ENCODE measurements around the gene TMCO4. TPM values are rescaled to one million over a fixed set of nuclear protein-coding genes. Genes with fewer than 3 reads are reported as not detected.
"Not testable (repeated sequence)": the region's sequence is repeated elsewhere in the genome, so short reads cannot be mapped to it uniquely, and the experiment has no call there.

TMCO4 gene
- total RNA-seq = 8.0 to 10.0 TPM (median 8.3 TPM) in 3 replicates
- long read RNA-seq, partial matches to known transcripts = 3 of 30 reads
- long read RNA-seq, other reads (novel, unspliced or antisense) = 25 of 30 reads

DNA sequence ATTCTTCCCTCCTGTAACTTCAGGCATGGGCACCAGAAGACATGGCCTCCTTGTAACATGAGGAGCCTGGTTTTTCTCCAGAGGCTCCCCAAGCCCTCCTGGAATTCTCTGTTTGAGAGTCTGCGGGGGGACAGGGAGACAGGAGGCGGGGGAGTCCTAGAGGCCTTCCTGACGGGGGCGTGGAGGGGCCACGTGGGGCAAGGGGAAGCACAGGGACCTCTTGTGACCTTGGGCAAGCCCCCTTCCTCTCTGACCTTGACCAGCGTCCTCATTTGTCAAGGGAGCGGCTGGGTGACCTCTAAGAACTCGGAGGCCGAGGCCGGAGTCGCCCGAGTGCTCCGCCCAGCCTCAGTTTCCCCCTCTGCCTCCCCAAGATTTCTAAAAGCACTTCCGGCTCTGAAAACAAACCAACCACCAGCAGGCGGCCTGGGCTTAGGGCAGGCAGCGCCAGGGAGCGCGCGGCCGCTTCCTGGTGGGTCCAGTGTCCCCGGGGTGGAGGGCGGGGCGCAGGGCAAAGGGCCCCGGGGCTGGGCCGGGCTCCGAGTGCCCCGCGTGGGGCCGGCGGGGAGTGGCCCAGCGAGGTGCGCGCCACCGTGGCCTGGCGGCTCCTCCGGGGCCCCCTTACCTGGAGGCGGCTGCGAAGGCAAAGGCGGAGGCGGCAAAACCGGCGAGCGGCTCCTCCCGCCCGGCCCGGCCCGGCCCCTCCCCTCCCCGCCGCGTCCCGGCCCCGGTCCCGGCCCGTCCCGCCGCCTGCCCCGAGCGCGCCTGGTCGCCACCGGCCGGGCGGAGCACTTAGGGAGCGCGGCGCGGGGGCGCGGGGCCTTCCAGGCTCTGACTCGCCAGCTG is at the start of gene TMCO4:
Gene TMCO4 (minus strand): TSS at position 687 of the 846 bp plus-strand sequence. CDS start 19,158 bp downstream, outside the sequence.
- H3K9me3 Mint-ChIP-seq (ENCODE audit: low read depth) = no peaks in the 10 kb centered on the region
- H3K27me3 Mint-ChIP-seq (ENCODE audit: low read depth) = peaks cover 6% of the 10 kb centered on the region
- peak within 1 kb of the TSS; percentile 84 for H3K27ac Mint-ChIP-seq (ENCODE audit: unreplicated experiment)
- TF ChIP-seq, protein P1, sequence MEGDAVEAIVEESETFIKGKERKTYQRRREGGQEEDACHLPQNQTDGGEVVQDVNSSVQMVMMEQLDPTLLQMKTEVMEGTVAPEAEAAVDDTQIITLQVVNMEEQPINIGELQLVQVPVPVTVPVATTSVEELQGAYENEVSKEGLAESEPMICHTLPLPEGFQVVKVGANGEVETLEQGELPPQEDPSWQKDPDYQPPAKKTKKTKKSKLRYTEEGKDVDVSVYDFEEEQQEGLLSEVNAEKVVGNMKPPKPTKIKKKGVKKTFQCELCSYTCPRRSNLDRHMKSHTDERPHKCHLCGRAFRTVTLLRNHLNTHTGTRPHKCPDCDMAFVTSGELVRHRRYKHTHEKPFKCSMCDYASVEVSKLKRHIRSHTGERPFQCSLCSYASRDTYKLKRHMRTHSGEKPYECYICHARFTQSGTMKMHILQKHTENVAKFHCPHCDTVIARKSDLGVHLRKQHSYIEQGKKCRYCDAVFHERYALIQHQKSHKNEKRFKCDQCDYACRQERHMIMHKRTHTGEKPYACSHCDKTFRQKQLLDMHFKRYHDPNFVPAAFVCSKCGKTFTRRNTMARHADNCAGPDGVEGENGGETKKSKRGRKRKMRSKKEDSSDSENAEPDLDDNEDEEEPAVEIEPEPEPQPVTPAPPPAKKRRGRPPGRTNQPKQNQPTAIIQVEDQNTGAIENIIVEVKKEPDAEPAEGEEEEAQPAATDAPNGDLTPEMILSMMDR (IDR thresholded peaks at IDR 0.05) = peak; percentile 74
- peak within 1 kb of the TSS; percentile 80 for H3K4me3 Mint-ChIP-seq (ENCODE audit: unreplicated experiment)
- peaks cover 2% of the 10 kb centered on the region for H3K36me3 Mint-ChIP-seq (ENCODE audit: low read depth)
- DNase-seq (ENCODE audit: low spot score) = no peak
- H3K4me1 Mint-ChIP-seq (ENCODE audit: low read depth) = peaks cover 18% of the 10 kb centered on the region

DNA sequence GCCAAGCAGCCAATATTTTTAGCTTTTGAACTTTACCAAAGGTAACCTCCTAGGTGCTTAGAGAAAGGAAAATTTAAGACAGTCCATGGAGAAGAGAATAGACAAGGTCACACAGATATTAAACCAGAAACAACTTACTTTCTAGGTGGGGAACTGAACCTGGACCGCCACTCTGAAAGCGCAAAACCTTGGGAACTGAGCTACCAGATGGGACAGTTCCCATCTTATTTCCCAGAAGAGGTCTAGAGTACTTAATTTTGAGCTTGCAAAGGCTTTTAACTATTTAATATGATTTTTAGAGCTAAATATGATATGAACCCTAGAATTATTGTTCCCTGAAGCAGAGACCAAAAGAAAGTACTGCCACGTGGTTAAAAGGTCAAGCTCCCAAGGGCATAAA is 49.6 kb upstream of the TMCO4 start:
- not testable (repeated sequence) for H3K4me1 Mint-ChIP-seq (ENCODE audit: low read depth); H3K9me3 Mint-ChIP-seq (ENCODE audit: low read depth); DNase-seq (ENCODE audit: low spot score); H3K4me3 Mint-ChIP-seq (ENCODE audit: unreplicated experiment); H3K27ac Mint-ChIP-seq (ENCODE audit: unreplicated experiment); H3K27me3 Mint-ChIP-seq (ENCODE audit: low read depth); H3K36me3 Mint-ChIP-seq (ENCODE audit: low read depth)

DNA sequence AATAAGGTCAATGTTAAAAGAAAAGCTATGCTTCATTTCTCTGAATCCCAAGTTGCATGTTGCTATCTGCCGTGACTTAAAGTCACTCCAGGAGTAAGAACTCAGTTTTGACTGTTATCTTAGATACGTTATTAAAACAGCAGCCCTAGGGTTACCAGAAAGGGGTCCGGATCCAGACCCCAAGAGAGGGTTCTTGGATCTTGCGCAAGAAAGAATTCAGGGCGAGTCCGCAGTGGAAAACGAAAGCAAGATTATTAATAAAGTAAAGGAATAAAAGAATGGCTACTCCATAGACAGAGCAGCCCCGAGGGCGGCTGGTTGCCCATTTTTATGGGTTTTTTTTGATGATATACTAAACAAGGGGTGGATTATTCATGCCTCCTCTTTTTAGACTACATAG is 47.6 kb upstream of the TMCO4 start:
- H3K27me3 Mint-ChIP-seq (ENCODE audit: low read depth); DNase-seq (ENCODE audit: low spot score); H3K4me1 Mint-ChIP-seq (ENCODE audit: low read depth); H3K4me3 Mint-ChIP-seq (ENCODE audit: unreplicated experiment); H3K36me3 Mint-ChIP-seq (ENCODE audit: low read depth); H3K9me3 Mint-ChIP-seq (ENCODE audit: low read depth); H3K27ac Mint-ChIP-seq (ENCODE audit: unreplicated experiment): not testable (repeated sequence)

DNA sequence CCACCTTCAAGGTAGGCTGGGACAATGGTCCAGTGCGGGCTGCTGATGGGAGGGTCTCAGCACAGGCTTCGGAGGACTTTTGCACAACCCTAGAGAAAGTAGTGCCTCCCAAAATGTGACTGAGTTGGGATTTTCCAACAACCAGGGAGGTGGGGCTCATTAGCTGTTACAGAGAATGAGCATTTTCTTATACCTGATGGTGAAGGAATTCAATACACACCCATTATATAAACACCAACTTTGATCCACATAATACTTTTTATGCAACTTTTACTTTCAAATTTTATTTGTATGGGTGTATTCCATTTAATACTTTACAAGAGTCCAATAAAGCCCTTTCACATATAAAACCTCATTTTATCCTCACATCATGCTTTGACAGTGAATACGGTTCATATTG is 46.6 kb upstream of the TMCO4 start:
- TF ChIP-seq, protein P1 (IDR thresholded peaks at IDR 0.05) = no peak
- DNase-seq (ENCODE audit: low spot score) = no peak
- Mint-ChIP-seq H3K36me3 (ENCODE audit: low read depth) (no peaks in the 10 kb centered on the region), H3K27me3 (ENCODE audit: low read depth) (peaks cover 2% of the 10 kb centered on the region), H3K9me3 (ENCODE audit: low read depth) (no peaks in the 10 kb centered on the region), H3K27ac (ENCODE audit: unreplicated experiment) (no peak overlapping the region), H3K4me3 (ENCODE audit: unreplicated experiment) (no peak overlapping the region), H3K4me1 (ENCODE audit: low read depth) (peaks cover 4% of the 10 kb centered on the region)

DNA sequence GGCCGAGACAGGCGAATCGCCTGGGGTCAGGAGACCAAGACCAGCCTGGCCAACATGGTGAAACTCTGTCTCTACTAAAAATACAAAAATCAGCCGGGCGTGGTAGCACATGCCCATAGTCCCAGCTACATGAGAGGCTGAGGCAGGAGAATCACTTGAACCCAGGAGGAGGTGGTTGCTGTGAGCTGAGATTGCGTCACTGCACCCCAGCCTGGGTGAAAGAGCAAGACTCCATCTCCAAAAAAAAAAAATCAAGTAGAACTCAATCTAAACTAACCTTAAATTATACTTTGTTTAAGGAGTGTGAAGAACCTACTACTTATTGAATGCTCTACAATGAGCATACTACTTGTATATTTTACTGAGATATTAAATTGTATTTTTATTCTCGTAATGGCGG is 45.8 kb upstream of the TMCO4 start:
- TF ChIP-seq, protein P1 (IDR thresholded peaks at IDR 0.05) = no peak
- H3K36me3 Mint-ChIP-seq (ENCODE audit: low read depth) = no peaks in the 10 kb centered on the region
- peaks cover 4% of the 10 kb centered on the region for H3K4me1 Mint-ChIP-seq (ENCODE audit: low read depth)
- H3K9me3 Mint-ChIP-seq (ENCODE audit: low read depth) = no peaks in the 10 kb centered on the region
- H3K27me3 Mint-ChIP-seq (ENCODE audit: low read depth) = peaks cover 2% of the 10 kb centered on the region
- no peak for DNase-seq (ENCODE audit: low spot score)
- no peak overlapping the region for H3K27ac Mint-ChIP-seq (ENCODE audit: unreplicated experiment)
- no peak overlapping the region for H3K4me3 Mint-ChIP-seq (ENCODE audit: unreplicated experiment)

DNA sequence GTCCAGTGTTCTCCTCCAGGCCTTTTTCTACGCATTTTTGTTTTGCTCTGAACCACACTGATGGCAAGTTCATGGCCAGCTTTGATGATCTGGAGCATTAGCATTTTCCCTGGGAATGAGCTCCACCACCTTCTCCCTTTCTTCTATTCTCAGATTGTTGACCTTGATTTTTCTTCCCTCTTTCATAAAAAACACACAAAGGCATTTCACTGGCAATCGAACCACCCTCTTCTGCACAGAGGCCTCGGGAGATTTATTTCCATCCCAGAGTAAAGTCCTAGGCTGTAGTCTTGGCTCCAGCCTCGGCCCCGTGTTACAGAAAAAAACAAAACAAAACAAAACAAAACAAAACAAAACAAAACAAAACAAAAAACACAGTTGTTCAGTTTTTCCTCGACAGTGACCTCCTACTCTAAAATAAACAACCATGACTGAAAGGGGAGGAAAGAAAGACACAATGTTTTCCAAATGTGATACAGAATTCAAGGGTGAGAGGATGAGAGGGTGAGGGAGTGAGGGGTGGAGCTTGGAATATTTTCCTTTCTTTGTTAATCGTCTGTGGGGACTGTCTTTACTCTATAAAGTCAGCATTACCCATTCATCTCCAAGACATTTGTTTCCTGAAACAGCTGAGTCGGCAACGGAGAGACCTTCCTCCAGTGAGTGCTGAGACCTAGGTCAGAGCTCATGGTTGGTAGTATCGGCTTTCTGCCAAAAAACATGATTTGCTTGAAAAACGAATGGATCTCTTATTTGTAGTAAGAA is 45.2 kb upstream of the TMCO4 start:
- no peak for DNase-seq (ENCODE audit: low spot score)
- H3K4me3 Mint-ChIP-seq (ENCODE audit: unreplicated experiment) = no peak overlapping the region
- H3K27ac Mint-ChIP-seq (ENCODE audit: unreplicated experiment) = no peak overlapping the region
- H3K36me3 Mint-ChIP-seq (ENCODE audit: low read depth) = no peaks in the 10 kb centered on the region
- peaks cover 2% of the 10 kb centered on the region for H3K27me3 Mint-ChIP-seq (ENCODE audit: low read depth)
- H3K9me3 Mint-ChIP-seq (ENCODE audit: low read depth) = no peaks in the 10 kb centered on the region
- TF ChIP-seq, protein P1 (IDR thresholded peaks at IDR 0.05) = no peak
- H3K4me1 Mint-ChIP-seq (ENCODE audit: low read depth) = peaks cover 4% of the 10 kb centered on the region
